ENCODE results near the gene KIF3A.

- TF ChIP-seq, protein P1, sequence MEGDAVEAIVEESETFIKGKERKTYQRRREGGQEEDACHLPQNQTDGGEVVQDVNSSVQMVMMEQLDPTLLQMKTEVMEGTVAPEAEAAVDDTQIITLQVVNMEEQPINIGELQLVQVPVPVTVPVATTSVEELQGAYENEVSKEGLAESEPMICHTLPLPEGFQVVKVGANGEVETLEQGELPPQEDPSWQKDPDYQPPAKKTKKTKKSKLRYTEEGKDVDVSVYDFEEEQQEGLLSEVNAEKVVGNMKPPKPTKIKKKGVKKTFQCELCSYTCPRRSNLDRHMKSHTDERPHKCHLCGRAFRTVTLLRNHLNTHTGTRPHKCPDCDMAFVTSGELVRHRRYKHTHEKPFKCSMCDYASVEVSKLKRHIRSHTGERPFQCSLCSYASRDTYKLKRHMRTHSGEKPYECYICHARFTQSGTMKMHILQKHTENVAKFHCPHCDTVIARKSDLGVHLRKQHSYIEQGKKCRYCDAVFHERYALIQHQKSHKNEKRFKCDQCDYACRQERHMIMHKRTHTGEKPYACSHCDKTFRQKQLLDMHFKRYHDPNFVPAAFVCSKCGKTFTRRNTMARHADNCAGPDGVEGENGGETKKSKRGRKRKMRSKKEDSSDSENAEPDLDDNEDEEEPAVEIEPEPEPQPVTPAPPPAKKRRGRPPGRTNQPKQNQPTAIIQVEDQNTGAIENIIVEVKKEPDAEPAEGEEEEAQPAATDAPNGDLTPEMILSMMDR (IDR thresholded peaks at IDR 0.05), result no peak
- TF ChIP-seq POLR2A (IDR thresholded peaks at IDR 0.05), result no peak
These were observed 29.8 kb upstream of the KIF3A start for GRCh38 chr5:132767150-132767549.

All from heart left ventricle (tissue), 13 donors.